Measurements from ENCODE around the gene CRTC2. TPM values are rescaled to one million over a fixed set of nuclear protein-coding genes. Genes with fewer than 3 reads are reported as not detected.

Gene CRTC2
- total and polyA plus RNA-seq, 9 of the 15 experiments (the other 6 are each of a cell fraction or from before 2014, with no cell fraction given): 2.7 to 26.4 (median 10.2) TPM

- CTCF ChIA-PET (ENCODE audit: low intra/inter-chr PET ratio): no interaction called here
- no peaks in the 10 kb centered on the region for H3K9me3 ChIP-seq (replicated peaks; ENCODE audit: control insufficient read depth, insufficient read depth, low read depth, low read length)
- ATAC-seq: no peak
Measured at GRCh38 chr1:153934746-153935145, 23.7 kb downstream of the CRTC2 start.

More at GRCh38 chr1:153934746-153935145, 23.7 kb downstream of the CRTC2 start:
- no peak for TF ChIP-seq GMEB1 (CRISPR knock-in tag; IDR thresholded peaks at IDR 0.05)
- peak; percentile 36; the same call in 1 of the 2 replicates for TF ChIP-seq RBFOX2 (IDR thresholded peaks at IDR 0.05; ENCODE audit: low read depth, low read length)
- no peak for TF ChIP-seq ZBTB33 (CRISPR knock-in tag; IDR thresholded peaks at IDR 0.05)
- no peak for TF ChIP-seq TCF15 (CRISPR knock-in tag; IDR thresholded peaks at IDR 0.05)
- no peak for TF ChIP-seq HMG20A (CRISPR knock-in tag; conservative IDR thresholded peaks at IDR 0.05)
- TF ChIP-seq FOXP1 (CRISPR knock-in tag; IDR thresholded peaks at IDR 0.05): no peak
- TF ChIP-seq, protein P1, sequence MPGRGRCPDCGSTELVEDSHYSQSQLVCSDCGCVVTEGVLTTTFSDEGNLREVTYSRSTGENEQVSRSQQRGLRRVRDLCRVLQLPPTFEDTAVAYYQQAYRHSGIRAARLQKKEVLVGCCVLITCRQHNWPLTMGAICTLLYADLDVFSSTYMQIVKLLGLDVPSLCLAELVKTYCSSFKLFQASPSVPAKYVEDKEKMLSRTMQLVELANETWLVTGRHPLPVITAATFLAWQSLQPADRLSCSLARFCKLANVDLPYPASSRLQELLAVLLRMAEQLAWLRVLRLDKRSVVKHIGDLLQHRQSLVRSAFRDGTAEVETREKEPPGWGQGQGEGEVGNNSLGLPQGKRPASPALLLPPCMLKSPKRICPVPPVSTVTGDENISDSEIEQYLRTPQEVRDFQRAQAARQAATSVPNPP (IDR thresholded peaks at IDR 0.05; ENCODE audit: borderline replicate concordance, insufficient read depth, insufficient read length): no peak
- no peak overlapping the region for H3K4me3 ChIP-seq
- H3K9me1 ChIP-seq (ENCODE audit: control insufficient read depth, insufficient read depth, low read length): no peaks in the 10 kb centered on the region
- WGBS (ENCODE audit: insufficient coverage, low coverage, missing lambda C conversion rate): 96% methylated on average over 9 of the region's 9 CpGs
- intact Hi-C loops (cut with micrococcal nuclease) (no loop called here), in situ Hi-C loops (cut with MboI) (no loop called here)
- no peaks in the 10 kb centered on the region for H3K4me1 ChIP-seq (replicated peaks in 1 of 2; ENCODE audit: control insufficient read depth in 2 of 2, insufficient read depth in 2 of 2, low read length in 2 of 2)
- peaks cover 87% of the 10 kb centered on the region; the same call in 2 of the 3 replicates for H3K36me3 ChIP-seq (ENCODE audit: control insufficient read depth, insufficient read depth, low read length)
- BruUV-seq (replicated peaks): no TSS peak
- H3K79me2 ChIP-seq (ENCODE audit: control insufficient read depth, insufficient read depth, low read length): no peaks in the 10 kb centered on the region
- no peak overlapping the region for H2AFZ ChIP-seq (ENCODE audit: low read depth, low read length)
- POLR2A ChIA-PET: interaction anchor here (1.1 to 1.7 kb wide), 4 partner anchors 10 to 12 kb away, joined by 5 to 7 read pairs (median 6); partner anchors contain the start of genes DENND4B and GATAD2B
- FAIRE-seq (no peak), DNase-seq (ENCODE audit: extremely low read depth in 1 of 4, low spot score in 3 of 4) (no peak)
- H3K4me2 ChIP-seq (ENCODE audit: insufficient read depth, low read length): no peak overlapping the region
- no peaks in the 10 kb centered on the region for H4K20me1 ChIP-seq (replicated peaks; ENCODE audit: control insufficient read depth, insufficient read depth, low read length)
- H3K9ac ChIP-seq (ENCODE audit: insufficient read depth in 1 of 2, low read depth in 2 of 2, low read length in 2 of 2): no peak overlapping the region
- H3K27ac ChIP-seq (ENCODE audit: extremely low read depth, low read depth, low read length): no peak overlapping the region
- no peaks in the 10 kb centered on the region for H3K27me3 ChIP-seq (ENCODE audit: control insufficient read depth in 2 of 2, insufficient read depth in 2 of 2, low read length in 2 of 2)

All from K562 (cell line).